GM12874 (cell line): ENCODE results near the gene ZNF414.

Experiments used
- CTCF ChIP-seq: IDR thresholded peaks from 2 replicates; pipeline ENCODE4 v1.5.1; 2011; ENCODE audit warnings: low read depth, mild to moderate bottlenecking, control low read depth, low read length, moderate library complexity; ENCODE audit not compliant: insufficient read depth

ZNF414 gene

GRCh38 chr19:8513687-8514504 is at the start of gene ZNF414:
Gene ZNF414 (minus strand): TSS chr19:8514167. CDS start chr19:8514046, 121 bp downstream.
- TF ChIP-seq CTCF = no peak

GRCh38 chr19:8561075-8561764 is 47.3 kb upstream of the ZNF414 start:
- TF ChIP-seq CTCF = no peak

GRCh38 chr19:8558325-8558724 is 44.4 kb upstream of the ZNF414 start:
- TF ChIP-seq CTCF = no peak

- no peak for TF ChIP-seq CTCF
Measured at GRCh38 chr19:8557642-8558238, 43.8 kb upstream of the ZNF414 start.

- no peak for TF ChIP-seq CTCF
Measured at GRCh38 chr19:8552810-8553209, 38.8 kb upstream of the ZNF414 start.

GRCh38 chr19:8550070-8550469 is 36.1 kb upstream of the ZNF414 start:
- no peak for TF ChIP-seq CTCF

- TF ChIP-seq CTCF = no peak
Measured at GRCh38 chr19:8545743-8546142, 31.8 kb upstream of the ZNF414 start.
